ENCODE data around the gene DOCK11.
"Not testable (repeated sequence)": the region's sequence is repeated elsewhere in the genome, so short reads cannot be mapped to it uniquely, and the experiment has no call there.

DOCK11 gene

GRCh38 chrX:118698516-118699170 is 203.0 kb downstream of the DOCK11 start:
- no peak for DNase-seq (ENCODE audit: low read depth)

DNA sequence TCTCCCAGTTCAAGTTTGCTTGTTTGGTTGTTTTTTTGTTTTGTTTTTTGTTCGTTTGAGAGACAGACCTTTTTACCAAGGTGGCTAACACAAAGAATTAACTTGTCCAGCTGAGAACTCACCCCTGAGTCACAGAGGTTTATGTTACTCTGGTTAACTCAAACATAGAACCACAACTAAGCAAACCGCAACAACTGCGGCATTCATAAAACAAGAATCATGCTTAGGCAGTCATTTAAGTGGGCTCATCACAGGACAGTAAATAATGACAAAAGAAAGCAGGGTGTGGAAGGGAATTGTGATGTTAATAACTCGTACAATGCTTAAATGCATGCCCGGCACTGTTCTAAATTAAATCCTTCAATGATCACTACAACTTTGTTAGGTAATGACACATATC is 207.1 kb downstream of the DOCK11 start:
- DNase-seq (ENCODE audit: low read depth) = no peak

DNA sequence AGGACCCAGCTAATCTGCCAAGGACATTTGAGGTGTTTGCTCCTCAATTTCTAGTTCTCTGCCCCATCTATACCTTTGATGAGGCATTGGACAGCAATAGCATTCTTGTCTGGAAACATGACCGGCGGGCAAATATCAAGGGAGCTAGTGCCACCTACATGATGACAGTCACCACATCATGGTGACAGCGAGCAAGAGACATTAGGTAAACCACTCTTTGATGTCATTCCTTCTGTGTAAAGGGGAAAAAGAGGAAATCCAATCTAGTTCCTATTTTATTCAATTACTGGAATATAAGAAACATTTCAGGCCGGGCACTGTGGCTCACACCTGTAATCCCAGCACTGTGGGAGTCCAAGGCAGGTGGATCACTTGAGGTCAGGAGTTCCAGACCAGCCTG is 211.1 kb downstream of the DOCK11 start:
- DNase-seq (ENCODE audit: low read depth) = no peak

DNA sequence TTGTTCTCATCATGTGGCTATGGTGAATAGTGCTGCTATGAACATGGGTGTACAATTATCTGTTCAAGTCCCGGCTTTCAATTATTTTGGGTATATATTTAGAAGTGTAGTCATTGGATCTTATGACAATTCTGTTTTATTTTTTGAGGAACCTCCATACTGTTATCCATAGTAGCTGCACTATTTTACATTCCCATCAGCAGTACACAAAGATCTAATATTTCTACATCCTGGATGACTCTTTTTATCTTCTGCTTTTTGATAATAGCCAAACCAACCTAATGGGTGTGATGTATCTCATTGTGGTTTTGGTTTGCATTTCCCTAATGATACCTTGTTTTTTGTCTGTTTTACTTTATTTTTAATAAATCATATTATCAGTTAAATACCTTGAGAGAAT is 218.9 kb downstream of the DOCK11 start:
- DNase-seq (ENCODE audit: low read depth) = no peak

GRCh38 chrX:118715917-118716316 is 220.3 kb downstream of the DOCK11 start:
- DNase-seq (ENCODE audit: low read depth) = not testable (repeated sequence)

GRCh38 chrX:118716833-118717232 is 221.2 kb downstream of the DOCK11 start:
- not testable (repeated sequence) for DNase-seq (ENCODE audit: low read depth)

- no peak for DNase-seq (ENCODE audit: low read depth)
Observed at GRCh38 chrX:118717678-118718391, 222.2 kb downstream of the DOCK11 start.

- no peak for DNase-seq (ENCODE audit: low read depth)
Observed at GRCh38 chrX:118718737-118719136, 223.1 kb downstream of the DOCK11 start.

DNA sequence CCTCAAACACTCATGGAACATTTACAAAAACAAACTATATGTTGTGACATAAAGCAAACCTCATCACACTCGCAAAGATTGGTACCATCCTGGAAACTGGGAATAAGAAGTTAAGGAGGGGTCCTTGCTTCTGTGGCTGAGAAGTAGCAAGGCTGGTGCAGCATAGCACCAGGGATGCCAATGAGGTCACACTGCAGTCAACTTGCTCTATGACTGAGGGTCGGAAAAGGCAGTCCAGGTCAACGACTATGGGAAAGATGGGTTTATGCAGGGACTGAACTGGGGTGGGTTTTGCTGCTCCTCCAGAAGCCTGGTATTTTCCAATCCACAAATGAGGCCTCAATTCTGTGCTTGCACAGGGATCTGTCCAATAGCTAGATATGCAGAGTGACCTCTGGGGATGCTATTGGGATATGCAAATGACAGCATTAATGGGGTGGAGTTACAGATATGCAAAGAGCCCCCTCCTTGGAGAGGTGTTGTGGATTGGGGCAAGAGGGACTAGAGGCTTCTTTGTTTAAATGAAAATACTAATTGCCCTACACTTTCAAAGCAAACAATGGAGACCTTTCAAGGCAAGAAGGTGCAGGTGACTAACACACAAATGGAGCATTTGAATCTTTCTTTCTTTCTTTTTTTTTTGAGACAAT is 224.6 kb downstream of the DOCK11 start:
- no peak for DNase-seq (ENCODE audit: low read depth)

GRCh38 chrX:118723376-118723775 is 227.8 kb downstream of the DOCK11 start:
- DNase-seq (ENCODE audit: low read depth) = no peak

DNA sequence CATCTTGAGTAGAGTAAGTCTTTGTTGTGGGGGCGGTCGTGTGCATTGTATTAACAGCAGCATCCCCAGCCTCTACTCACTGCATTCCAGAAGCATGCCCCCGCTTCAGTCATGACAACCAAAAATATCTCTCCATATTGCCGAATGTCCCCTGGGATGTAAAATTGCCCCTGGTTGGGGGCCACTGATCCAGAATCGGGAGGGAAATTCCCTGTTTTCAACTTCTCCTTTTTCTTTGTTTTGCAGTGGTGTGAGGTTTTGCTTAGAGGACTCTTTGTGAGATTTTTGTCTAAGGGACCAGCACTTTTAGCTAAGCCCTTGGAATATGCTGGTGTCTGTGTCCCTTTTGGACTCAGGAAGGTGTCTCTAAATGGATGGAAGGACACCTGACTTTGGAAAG is 228.8 kb downstream of the DOCK11 start:
- DNase-seq (ENCODE audit: low read depth) = no peak

DNA sequence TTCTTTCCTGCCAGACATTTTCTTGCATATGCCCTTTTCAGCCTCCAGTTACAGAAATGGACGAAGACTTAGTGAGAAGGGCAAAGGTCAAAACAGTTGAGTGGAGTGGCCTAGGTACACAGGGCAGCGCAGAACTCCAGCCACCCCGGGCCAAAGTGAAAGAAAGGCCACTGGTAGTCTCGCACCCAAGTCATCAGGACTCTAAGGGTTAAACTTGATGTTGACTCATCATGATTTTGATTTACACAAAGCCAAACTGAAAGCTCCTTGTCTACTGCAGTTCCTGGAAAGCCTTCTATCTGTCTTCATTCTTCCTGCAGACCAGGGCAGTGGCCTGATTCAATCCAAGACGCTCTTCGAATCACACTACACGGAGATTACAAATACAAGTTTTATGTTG is 229.2 kb downstream of the DOCK11 start:
- DNase-seq (ENCODE audit: low read depth) = no peak

- DNase-seq (ENCODE audit: low read depth) = no peak
Observed at GRCh38 chrX:118726396-118726795, 230.8 kb downstream of the DOCK11 start.

DNA sequence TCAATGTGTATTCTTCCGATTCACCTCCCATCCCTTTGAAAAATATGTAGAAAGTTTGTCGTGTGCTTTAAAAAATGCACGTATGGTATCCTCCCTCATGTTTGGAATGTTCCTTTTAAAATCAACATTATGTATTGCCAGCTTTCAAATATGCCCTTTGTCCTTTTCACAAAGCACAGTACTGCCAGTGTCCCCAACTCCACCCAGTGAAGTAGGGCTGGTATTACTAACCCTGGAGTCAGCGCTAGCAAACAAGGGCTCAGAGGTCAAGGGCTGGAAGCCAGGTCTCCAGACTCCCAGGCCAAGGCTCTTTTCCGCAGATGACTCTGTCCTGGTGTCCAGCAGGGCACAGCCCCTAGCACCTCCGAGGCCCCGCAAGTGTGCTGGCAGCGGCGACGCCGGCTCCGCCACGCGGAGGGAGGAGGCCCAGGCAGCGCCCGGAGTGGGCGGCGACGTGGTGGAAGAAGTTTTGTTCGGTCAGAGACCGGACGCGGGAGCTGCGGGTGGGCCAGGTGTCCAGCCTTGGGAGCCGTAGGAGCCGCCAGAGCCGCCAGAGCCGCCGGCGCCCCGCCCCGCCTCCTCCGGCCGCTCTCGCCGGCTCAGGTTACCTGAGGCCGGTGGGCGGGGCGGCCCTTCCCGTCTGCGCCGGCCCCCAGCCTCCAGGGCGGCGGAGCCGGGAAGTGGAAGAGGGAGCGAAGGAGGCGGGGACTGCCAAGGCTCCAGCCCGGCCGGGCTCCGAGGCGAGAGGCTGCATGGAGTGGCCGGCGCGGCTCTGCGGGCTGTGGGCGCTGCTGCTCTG is 231.5 kb downstream of the DOCK11 start, which contains the start of gene IL13RA1:
IL13RA1 (plus strand) TSS at position 720 of the 799 bp plus-strand sequence; CDS start at position 753, 33 bp downstream.
- DNase-seq (ENCODE audit: low read depth) = peak; percentile 69

- no peak for DNase-seq (ENCODE audit: low read depth)
Observed at GRCh38 chrX:118727686-118728339, 232.2 kb downstream of the DOCK11 start.

GRCh38 chrX:118729042-118729652 is 233.5 kb downstream of the DOCK11 start:
- no peak for DNase-seq (ENCODE audit: low read depth)

GRCh38 chrX:118730500-118731247 is 235.1 kb downstream of the DOCK11 start:
- no peak for DNase-seq (ENCODE audit: low read depth)

DNA sequence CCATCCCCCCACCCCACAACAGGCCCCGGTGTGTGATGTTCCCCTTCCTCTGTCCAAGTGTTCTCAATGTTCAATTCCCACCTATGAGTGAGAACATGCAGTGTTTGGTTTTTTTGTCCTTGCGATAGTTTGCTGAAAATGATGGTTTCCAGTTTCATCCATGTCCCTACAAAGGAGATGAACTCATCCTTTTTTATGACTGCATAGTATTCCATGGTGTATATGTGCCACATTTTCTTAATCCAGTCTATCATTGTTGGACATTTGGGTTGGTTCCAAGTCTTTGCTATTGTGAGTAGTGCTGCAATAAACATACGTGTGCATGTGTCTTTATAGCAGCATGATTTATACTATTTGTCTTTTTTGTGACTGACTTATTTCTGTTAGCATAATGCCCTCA is 236.9 kb downstream of the DOCK11 start:
- DNase-seq (ENCODE audit: low read depth) = not testable (repeated sequence)

- DNase-seq (ENCODE audit: low read depth) = no peak
Observed at GRCh38 chrX:118734909-118735308, 239.3 kb downstream of the DOCK11 start.

Measured in GM04504 (cell line).